H1 (cell line): ENCODE results near the gene OR13J1.

Source experiments
- KDM5A ChIP-seq: fragments of 200-600 bp; IDR thresholded peaks from 2 replicates; pipeline ENCODE4 v1.7.1; 2012; ENCODE audit warnings: mild to moderate bottlenecking, low read length, inconsistent platforms, mixed read lengths
- TAF1 ChIP-seq: IDR thresholded peaks from 2 replicates; pipeline ENCODE4 v1.6.1; 2011; ENCODE audit warnings: mild to moderate bottlenecking, low read depth, low read length
- TF ChIP-seq, protein P1 (sequence below): IDR thresholded peaks from 2 replicates; pipeline ENCODE4 v1.6.1; 2012; ENCODE audit warnings: inconsistent platforms

GRCh38 chr9:35826071-35826701 is 44.0 kb downstream of the OR13J1 start:
- no peak for TF ChIP-seq KDM5A
- TF ChIP-seq TAF1: no peak
- TF ChIP-seq, protein P1, sequence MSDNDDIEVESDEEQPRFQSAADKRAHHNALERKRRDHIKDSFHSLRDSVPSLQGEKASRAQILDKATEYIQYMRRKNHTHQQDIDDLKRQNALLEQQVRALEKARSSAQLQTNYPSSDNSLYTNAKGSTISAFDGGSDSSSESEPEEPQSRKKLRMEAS: no peak
